PC-3 (cell line): ENCODE measurements around the gene PRTG. TPM values are rescaled to one million over a fixed set of nuclear protein-coding genes. Genes with fewer than 3 reads are reported as not detected.
"Not testable (repeated sequence)": the region's sequence is repeated elsewhere in the genome, so short reads cannot be mapped to it uniquely, and the experiment has no call there.

Experiments
- ATAC-seq: fragments of 200-7000 bp; cut with Tn5 transposase; 2 replicates; pipeline ENCODE4 v1.9.1; 2020; ENCODE audit warnings: mild to moderate bottlenecking, moderate library complexity
- BruUV-seq: library from RNA; stranded (reverse); fragments of 400-500 nt; replicated peaks from 2 replicates; lab custom pipeline; 2021; lab: Mats Ljungman, UMichigan
- CTCF ChIA-PET: fragments of 300-600 bp; sonication (Branson Sonifier 250); formaldehyde crosslinking; loops from one replicate; lab custom pipeline; 2022; ENCODE audit warnings: antibody characterized with exemption; lab: Charles Lee
- POLR2A ChIA-PET: fragments of 300-600 bp; sonication (Branson Sonifier 250); formaldehyde crosslinking; loops from one replicate; lab custom pipeline; 2022; ENCODE audit warnings: antibody characterized with exemption; ENCODE audit not compliant: unreplicated experiment; lab: Charles Lee
- DNase-seq: peaks from one replicate; pipeline ENCODE4 v3.0.0-alpha.2; 2015
- H2AFZ ChIP-seq: fragments of 300-600 bp; sonication (generic); 2 replicates; pipeline ENCODE4 v1.6.0; 2016; ENCODE audit warnings: antibody characterized with exemption, low read length
- H3F3A ChIP-seq: fragments of 300-600 bp; sonication (generic); one replicate; pipeline ENCODE4 v1.6.0; 2017; ENCODE audit warnings: antibody characterized with exemption, low read length, control low read depth, mild to moderate bottlenecking; ENCODE audit not compliant: unreplicated experiment
- H3K27ac ChIP-seq: fragments of 300-600 bp; sonication (generic); 2 replicates; pipeline ENCODE4 v1.5.1; 2016; ENCODE audit warnings: mild to moderate bottlenecking, low read length
- H3K27me3 ChIP-seq: fragments of 300-600 bp; sonication (generic); 2 replicates; pipeline ENCODE4 v1.6.1; 2016; ENCODE audit warnings: low read length, mixed read lengths
- H3K36me3 ChIP-seq: fragments of 300-600 bp; sonication (generic); 2 replicates; pipeline ENCODE4 v1.6.1; 2016; ENCODE audit warnings: low read depth, mixed run types, low read length, mixed read lengths
- H3K4me1 ChIP-seq: fragments of 300-600 bp; sonication (generic); 2 replicates; pipeline ENCODE4 v1.5.1; 2016; ENCODE audit warnings: low read length; ENCODE audit not compliant: insufficient read depth
- H3K4me2 ChIP-seq: fragments of 300-600 bp; sonication (generic); 2 replicates; pipeline ENCODE4 v1.6.0; 2016; ENCODE audit warnings: low read length
- H3K4me3 ChIP-seq: fragments of 300-600 bp; sonication (generic); 2 replicates; pipeline ENCODE4 v1.5.1; 2016; ENCODE audit warnings: mild to moderate bottlenecking, low read length, mixed read lengths
- H3K79me2 ChIP-seq: fragments of 300-600 bp; sonication (generic); 2 replicates; pipeline ENCODE4 v1.6.1; 2017; ENCODE audit warnings: low read length, mixed read lengths
- H3K9ac ChIP-seq: fragments of 300-600 bp; sonication (generic); 2 replicates; pipeline ENCODE4 v1.6.0; 2016; ENCODE audit warnings: mild to moderate bottlenecking, low read length
- H3K9me2 ChIP-seq: fragments of 300-600 bp; sonication (generic); replicated peaks from 2 replicates; pipeline ENCODE4 v1.6.1; 2016; ENCODE audit warnings: mixed run types, low read length, mixed read lengths
- H3K9me3 ChIP-seq: fragments of 300-600 bp; sonication (generic); 2 replicates; pipeline ENCODE4 v1.6.1; 2016; ENCODE audit warnings: low read length, mixed read lengths
- H4K20me1 ChIP-seq: fragments of 300-600 bp; sonication (generic); 2 replicates; pipeline ENCODE4 v1.6.1; 2016; ENCODE audit warnings: low read length, mixed read lengths
- EZH2 ChIP-seq: fragments of 300-600 bp; sonication (generic); IDR thresholded peaks from one replicate; pipeline ENCODE4 v1.6.1; 2017; ENCODE audit warnings: antibody characterized with exemption, mild to moderate bottlenecking, low read length; ENCODE audit not compliant: unreplicated experiment
- EZH2phosphoT487 ChIP-seq: fragments of 300-600 bp; sonication (generic); IDR thresholded peaks from 2 replicates; pipeline ENCODE4 v1.6.1; 2018; ENCODE audit warnings: mild to moderate bottlenecking, antibody characterized with exemption, low read length, borderline replicate concordance
- intact Hi-C: fragments of 100-400 bp; cut with micrococcal nuclease; formaldehyde crosslinking; loops from 2 replicates; pipeline ENCODE4 v1.9.0; 2023
- total RNA-seq: library from RNA; depleted of rRNA; stranded (reverse); fragments of >200 nt; gene quantifications from 2 replicates; pipeline ENCODE4 v1.2.3, GENCODE V29; 2014
- TF ChIP-seq, protein P1 (sequence below): fragments of 300-600 bp; sonication (generic); conservative IDR thresholded peaks from 2 replicates; pipeline ENCODE4 v1.5.1; 2017; ENCODE audit warnings: antibody characterized with exemption, low read depth, mild to moderate bottlenecking, low read length

PRTG gene
- total RNA-seq, 1 experiment from 2014 or later, result 5.2 TPM

DNA sequence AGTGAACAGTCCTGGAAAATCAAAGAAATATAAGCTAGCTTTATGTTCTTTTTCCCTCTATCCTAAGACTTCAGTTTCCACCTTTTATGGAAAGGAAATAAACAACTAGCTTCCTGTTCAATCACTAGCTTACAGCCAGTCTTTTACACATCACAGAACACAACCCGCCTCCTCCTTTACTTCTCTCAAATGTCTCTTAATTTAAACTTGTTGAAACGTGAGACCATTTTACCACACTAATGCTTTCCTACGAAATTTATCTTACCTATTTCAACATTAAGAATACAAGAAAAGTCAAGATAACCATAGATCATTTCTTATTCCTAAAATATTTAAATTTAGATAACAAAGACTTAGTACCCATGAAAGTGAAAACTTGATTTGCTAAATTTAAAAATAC, 6.2 kb downstream of the PRTG start:
- Histone ChIP-seq H4K20me1 (no peaks in the 10 kb centered on the region), H3K79me2 (no peaks in the 10 kb centered on the region), H3K9me2 (no peaks in the 10 kb centered on the region), H3F3A (no peaks in the 10 kb centered on the region), H3K4me3 (no peak overlapping the region), H3K9ac (no peak overlapping the region), H3K27ac (no peak overlapping the region), H3K9me3 (no peaks in the 10 kb centered on the region), H2AFZ (no peak overlapping the region), H3K36me3 (no peaks in the 10 kb centered on the region), H3K4me1 (0 out of 2 replicates have a peak, but pooled peaks cover 2% of the 10 kb centered on the region), H3K27me3 (peaks cover 36% of the 10 kb centered on the region), H3K4me2 (no peak overlapping the region)
- no peak for DNase-seq
- no peak for TF ChIP-seq EZH2phosphoT487
- no peak for TF ChIP-seq EZH2
- TF ChIP-seq, protein P1, sequence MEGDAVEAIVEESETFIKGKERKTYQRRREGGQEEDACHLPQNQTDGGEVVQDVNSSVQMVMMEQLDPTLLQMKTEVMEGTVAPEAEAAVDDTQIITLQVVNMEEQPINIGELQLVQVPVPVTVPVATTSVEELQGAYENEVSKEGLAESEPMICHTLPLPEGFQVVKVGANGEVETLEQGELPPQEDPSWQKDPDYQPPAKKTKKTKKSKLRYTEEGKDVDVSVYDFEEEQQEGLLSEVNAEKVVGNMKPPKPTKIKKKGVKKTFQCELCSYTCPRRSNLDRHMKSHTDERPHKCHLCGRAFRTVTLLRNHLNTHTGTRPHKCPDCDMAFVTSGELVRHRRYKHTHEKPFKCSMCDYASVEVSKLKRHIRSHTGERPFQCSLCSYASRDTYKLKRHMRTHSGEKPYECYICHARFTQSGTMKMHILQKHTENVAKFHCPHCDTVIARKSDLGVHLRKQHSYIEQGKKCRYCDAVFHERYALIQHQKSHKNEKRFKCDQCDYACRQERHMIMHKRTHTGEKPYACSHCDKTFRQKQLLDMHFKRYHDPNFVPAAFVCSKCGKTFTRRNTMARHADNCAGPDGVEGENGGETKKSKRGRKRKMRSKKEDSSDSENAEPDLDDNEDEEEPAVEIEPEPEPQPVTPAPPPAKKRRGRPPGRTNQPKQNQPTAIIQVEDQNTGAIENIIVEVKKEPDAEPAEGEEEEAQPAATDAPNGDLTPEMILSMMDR, result no peak
- ChIA-PET CTCF (no interaction called here), POLR2A (no interaction called here)
- intact Hi-C loops, result no loop called here
- no peak for ATAC-seq
- BruUV-seq, result no TSS peak

DNA sequence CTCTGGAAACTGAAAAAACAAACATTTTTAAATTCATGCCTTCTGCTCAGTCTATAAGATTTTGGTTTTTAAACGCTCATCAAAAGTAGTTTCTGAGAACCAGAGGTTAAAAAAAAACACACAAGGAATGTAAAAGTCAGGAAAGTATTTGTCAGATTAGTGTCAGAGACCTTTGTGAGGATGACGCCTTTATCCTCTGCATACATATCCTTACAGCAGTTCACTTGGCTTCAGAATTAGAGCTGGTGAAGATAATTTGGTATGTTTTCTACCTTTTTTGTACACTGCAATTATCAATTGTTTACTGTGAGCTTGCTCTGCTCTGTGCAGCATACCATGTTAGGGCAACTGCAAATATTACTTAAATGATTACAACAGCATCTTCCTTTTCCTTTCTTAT, 8.3 kb downstream of the PRTG start:
- H3F3A ChIP-seq, result no peaks in the 10 kb centered on the region
- peaks cover 14% of the 10 kb centered on the region for H3K27me3 ChIP-seq
- CTCF ChIA-PET, result no interaction called here
- ATAC-seq (no peak), DNase-seq (no peak)
- no peak overlapping the region for H3K4me2 ChIP-seq
- POLR2A ChIA-PET, result no interaction called here
- no peak overlapping the region for H3K9ac ChIP-seq
- BruUV-seq, result no TSS peak
- H3K4me3 ChIP-seq, result no peak overlapping the region
- no peaks in the 10 kb centered on the region for H3K9me2 ChIP-seq
- no peaks in the 10 kb centered on the region for H3K36me3 ChIP-seq
- H3K9me3 ChIP-seq, result no peaks in the 10 kb centered on the region
- no peaks in the 10 kb centered on the region for H3K79me2 ChIP-seq
- intact Hi-C loops, result no loop called here
- H2AFZ ChIP-seq, result no peak overlapping the region
- H3K4me1 ChIP-seq, result no peaks in the 10 kb centered on the region
- H3K27ac ChIP-seq, result no peak overlapping the region
- H4K20me1 ChIP-seq, result no peaks in the 10 kb centered on the region
- TF ChIP-seq EZH2phosphoT487 (no peak), EZH2 (no peak)
- TF ChIP-seq, protein P1, result no peak

DNA sequence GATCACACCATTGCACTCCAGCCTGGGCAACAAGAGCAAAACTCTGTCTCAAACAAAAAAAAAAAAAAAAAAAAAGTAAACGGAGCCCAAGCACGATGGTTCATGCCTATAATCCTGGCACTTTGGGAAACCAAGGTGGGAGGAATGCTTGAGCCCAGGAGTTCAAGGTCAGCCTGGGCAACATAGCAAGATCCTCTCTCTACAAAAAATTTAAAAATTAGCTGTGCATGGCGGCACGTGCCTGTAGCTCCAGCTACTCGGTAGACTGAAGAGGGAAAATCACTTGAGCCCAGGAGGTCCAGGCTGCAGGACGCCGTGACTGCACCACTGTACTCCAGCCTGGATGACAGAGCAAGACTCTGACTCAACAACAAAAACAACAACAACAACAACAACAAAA, 9.5 kb downstream of the PRTG start:
- H4K20me1 ChIP-seq, POLR2A ChIA-PET, BruUV-seq, H2AFZ ChIP-seq, H3F3A ChIP-seq, H3K9ac ChIP-seq, intact Hi-C loops, H3K36me3 ChIP-seq, H3K27ac ChIP-seq, H3K9me3 ChIP-seq, H3K27me3 ChIP-seq, CTCF ChIA-PET, H3K4me2 ChIP-seq, H3K4me3 ChIP-seq, H3K4me1 ChIP-seq, DNase-seq, ATAC-seq, H3K79me2 ChIP-seq, H3K9me2 ChIP-seq: not testable (repeated sequence)
